Lower lobe of right lung (tissue), 2 donors: Measurements from ENCODE around the gene SECISBP2L. TPM values are rescaled to one million over a fixed set of nuclear protein-coding genes. Genes with fewer than 3 reads are reported as not detected.

Source experiments
- ATAC-seq, 2 donors: fragments of 200-7000 bp; cut with Tn5 transposase; one replicate each; pipeline ENCODE4 v1.9.1; 2020 to 2022; ENCODE audit warnings: mild to moderate bottlenecking in 2 of 2, moderate library complexity in 2 of 2
- DNase-seq: peaks from one replicate; pipeline ENCODE4 v3.0.0-alpha.2; 2020
- H3K27ac ChIP-seq: fragments of 200-600 bp; one replicate; pipeline ENCODE4 v1.8.0; 2022
- H3K27me3 ChIP-seq: fragments of 200-600 bp; one replicate; pipeline ENCODE4 v1.8.0; 2022; ENCODE audit warnings: low read depth
- H3K36me3 ChIP-seq: fragments of 200-600 bp; one replicate; pipeline ENCODE4 v1.8.0; 2022; ENCODE audit warnings: mild to moderate bottlenecking
- H3K4me1 ChIP-seq: fragments of 200-600 bp; one replicate; pipeline ENCODE4 v1.8.0; 2022
- H3K4me3 ChIP-seq: fragments of 200-600 bp; one replicate; pipeline ENCODE4 v1.8.0; 2022; ENCODE audit warnings: mild to moderate bottlenecking
- H3K9me3 ChIP-seq: fragments of 200-600 bp; one replicate; pipeline ENCODE4 v1.8.0; 2022
- CTCF ChIP-seq: fragments of 200-600 bp; IDR thresholded peaks from one replicate; pipeline ENCODE4 v1.8.0; 2022; ENCODE audit warnings: antibody characterized with exemption, mild to moderate bottlenecking
- intact Hi-C: fragments of 100-400 bp; cut with DNase I; formaldehyde crosslinking; loops from one replicate; pipeline ENCODE4 v1.11.0; 2022
- total RNA-seq: library from RNA; stranded (reverse); fragmentation: NEBNext Ultra II Directional; extraction: Animal tissue kit (Norgen Biotek cat#: 25700); gene quantifications from one replicate; pipeline ENCODE4 v1.2.1, GENCODE V29; 2021
- donor health status: DM: no; HTN: yes; CAD: no; lungs with severe emphysema.

SECISBP2L gene
- total RNA-seq, 1 donor from 2014 or later, result 139 TPM

- intact Hi-C loops, result loop anchor here (10.0 kb wide), 1 partner anchor 83 kb away; no protein-coding TSS in a partner anchor
- ATAC-seq, result no peak
- Histone ChIP-seq H3K4me1 (peaks cover 70% of the 10 kb centered on the region), H3K27me3 (no peaks in the 10 kb centered on the region), H3K27ac (no peak overlapping the region), H3K4me3 (no peak overlapping the region), H3K9me3 (no peaks in the 10 kb centered on the region), H3K36me3 (peaks cover 4% of the 10 kb centered on the region)
- no peak for TF ChIP-seq CTCF
- DNase-seq, result no peak
Observed at GRCh38 chr15:49041426-49041825, 4.8 kb downstream of the SECISBP2L start.

GRCh38 chr15:49040151-49040550 is 6.1 kb downstream of the SECISBP2L start:
- ATAC-seq (no peak), DNase-seq (no peak)
- Histone ChIP-seq H3K4me1 (peaks cover 77% of the 10 kb centered on the region), H3K4me3 (no peak overlapping the region), H3K27ac (no peak overlapping the region), H3K9me3 (no peaks in the 10 kb centered on the region), H3K36me3 (peaks cover 16% of the 10 kb centered on the region), H3K27me3 (no peaks in the 10 kb centered on the region)
- TF ChIP-seq CTCF, result no peak
- intact Hi-C loops, result loop anchor here (10.0 kb wide), 1 partner anchor 85 kb away; no protein-coding TSS in a partner anchor

GRCh38 chr15:49038382-49038781 is 7.9 kb downstream of the SECISBP2L start:
- no peak overlapping the region for H3K27ac ChIP-seq
- DNase-seq (no peak), ATAC-seq (no peak)
- no peak overlapping the region for H3K4me3 ChIP-seq
- no peaks in the 10 kb centered on the region for H3K27me3 ChIP-seq
- H3K36me3 ChIP-seq, result peaks cover 29% of the 10 kb centered on the region
- no peaks in the 10 kb centered on the region for H3K9me3 ChIP-seq
- TF ChIP-seq CTCF, result no peak
- peaks cover 61% of the 10 kb centered on the region for H3K4me1 ChIP-seq
- intact Hi-C loops, result no loop called here

- ATAC-seq (no peak), DNase-seq (no peak)
- peaks cover 52% of the 10 kb centered on the region for H3K4me1 ChIP-seq
- no peaks in the 10 kb centered on the region for H3K27me3 ChIP-seq
- no peaks in the 10 kb centered on the region for H3K9me3 ChIP-seq
- peaks cover 37% of the 10 kb centered on the region for H3K36me3 ChIP-seq
- intact Hi-C loops, result no loop called here
- no peak overlapping the region for H3K4me3 ChIP-seq
- H3K27ac ChIP-seq, result no peak overlapping the region
- TF ChIP-seq CTCF, result no peak
Observed at GRCh38 chr15:49037546-49037940, 8.7 kb downstream of the SECISBP2L start.

- intact Hi-C loops, result no loop called here
- Histone ChIP-seq H3K27ac (no peak overlapping the region), H3K9me3 (no peaks in the 10 kb centered on the region), H3K4me3 (no peak overlapping the region), H3K27me3 (no peaks in the 10 kb centered on the region), H3K36me3 (peaks cover 43% of the 10 kb centered on the region), H3K4me1 (peaks cover 46% of the 10 kb centered on the region)
- TF ChIP-seq CTCF, result no peak
- ATAC-seq (no peak), DNase-seq (no peak)
Observed at GRCh38 chr15:49036650-49037545, 9.3 kb downstream of the SECISBP2L start.
